ENCODE measurements around the gene SCFD2.
"Not testable (repeated sequence)": the region's sequence is repeated elsewhere in the genome, so short reads cannot be mapped to it uniquely, and the experiment has no call there.

The SCFD2 gene

DNA sequence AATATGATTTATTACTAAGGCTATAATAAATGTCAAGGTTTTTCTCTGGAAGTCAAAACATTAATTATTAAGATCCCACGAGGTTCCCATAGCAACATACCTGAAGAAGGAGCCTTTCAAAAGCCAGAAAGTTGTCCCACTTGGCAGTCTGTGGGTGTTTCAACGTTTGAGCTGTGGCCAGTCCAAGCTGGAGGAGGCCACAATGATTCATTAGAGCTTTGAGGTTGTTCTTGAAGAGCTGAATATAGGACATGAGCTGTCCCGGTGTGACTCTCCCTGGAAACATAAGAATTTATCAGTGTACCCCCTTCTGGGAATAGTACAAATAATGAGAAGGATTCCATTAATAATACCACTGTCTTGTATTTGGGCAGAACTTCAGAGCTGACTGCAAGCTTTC lies 92.1 kb downstream of the SCFD2 start:
- ChIA-PET POLR2A (ENCODE audit: low non-redundant PET) (no interaction called here), CTCF (no interaction called here)
- TF ChIP-seq, protein P1, sequence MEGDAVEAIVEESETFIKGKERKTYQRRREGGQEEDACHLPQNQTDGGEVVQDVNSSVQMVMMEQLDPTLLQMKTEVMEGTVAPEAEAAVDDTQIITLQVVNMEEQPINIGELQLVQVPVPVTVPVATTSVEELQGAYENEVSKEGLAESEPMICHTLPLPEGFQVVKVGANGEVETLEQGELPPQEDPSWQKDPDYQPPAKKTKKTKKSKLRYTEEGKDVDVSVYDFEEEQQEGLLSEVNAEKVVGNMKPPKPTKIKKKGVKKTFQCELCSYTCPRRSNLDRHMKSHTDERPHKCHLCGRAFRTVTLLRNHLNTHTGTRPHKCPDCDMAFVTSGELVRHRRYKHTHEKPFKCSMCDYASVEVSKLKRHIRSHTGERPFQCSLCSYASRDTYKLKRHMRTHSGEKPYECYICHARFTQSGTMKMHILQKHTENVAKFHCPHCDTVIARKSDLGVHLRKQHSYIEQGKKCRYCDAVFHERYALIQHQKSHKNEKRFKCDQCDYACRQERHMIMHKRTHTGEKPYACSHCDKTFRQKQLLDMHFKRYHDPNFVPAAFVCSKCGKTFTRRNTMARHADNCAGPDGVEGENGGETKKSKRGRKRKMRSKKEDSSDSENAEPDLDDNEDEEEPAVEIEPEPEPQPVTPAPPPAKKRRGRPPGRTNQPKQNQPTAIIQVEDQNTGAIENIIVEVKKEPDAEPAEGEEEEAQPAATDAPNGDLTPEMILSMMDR (conservative IDR thresholded peaks at IDR 0.05; ENCODE audit: low read depth): no peak
- no peak for DNase-seq (ENCODE audit: low spot score)
- H3K27ac ChIP-seq: no peak overlapping the region

DNA sequence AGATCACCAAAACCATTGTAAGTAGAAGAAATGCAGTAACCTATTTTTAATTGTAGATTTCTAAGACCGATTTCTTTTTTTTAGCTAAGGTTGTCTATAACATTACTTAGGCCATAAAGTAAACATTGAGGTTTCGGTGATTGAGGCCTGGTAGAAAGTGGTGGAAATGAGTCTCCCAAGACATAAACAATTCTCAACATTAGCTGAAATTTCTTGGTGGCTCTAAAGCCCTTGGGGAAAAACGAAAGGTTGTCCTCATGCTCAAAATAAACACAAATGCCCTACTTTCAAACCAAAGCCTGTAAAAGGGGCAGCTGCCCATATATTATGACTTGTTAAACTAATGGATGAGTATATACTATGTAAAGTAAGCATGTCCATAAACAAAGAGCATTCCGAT lies 98.8 kb downstream of the SCFD2 start:
- ChIA-PET POLR2A (ENCODE audit: low non-redundant PET) (no interaction called here), CTCF (no interaction called here)
- TF ChIP-seq, protein P1 (conservative IDR thresholded peaks at IDR 0.05; ENCODE audit: low read depth): no peak
- no peak for DNase-seq (ENCODE audit: low spot score)
- H3K27ac ChIP-seq: no peak overlapping the region

DNA sequence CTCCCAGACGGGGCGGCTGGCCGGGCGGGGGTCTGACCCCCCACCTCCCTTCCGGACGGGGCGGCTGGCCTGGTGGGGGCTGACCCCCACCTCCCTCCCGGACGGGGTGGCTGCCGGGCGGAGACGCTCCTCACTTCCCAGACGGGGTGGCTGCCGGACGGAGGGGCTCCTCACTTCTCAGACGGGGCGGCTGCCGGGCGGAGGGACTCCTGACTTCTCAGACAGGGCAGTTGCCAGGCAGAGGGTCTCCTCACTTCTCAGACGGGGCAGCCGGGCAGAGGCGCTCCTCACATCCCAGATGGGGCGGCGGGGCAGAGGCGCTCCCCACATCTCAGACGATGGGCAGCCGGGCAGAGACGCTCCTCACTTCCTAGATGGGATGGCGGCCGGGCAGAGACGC lies 109.9 kb downstream of the SCFD2 start:
- CTCF ChIA-PET; POLR2A ChIA-PET (ENCODE audit: low non-redundant PET); DNase-seq (ENCODE audit: low spot score); H3K27ac ChIP-seq: not testable (repeated sequence)

DNA sequence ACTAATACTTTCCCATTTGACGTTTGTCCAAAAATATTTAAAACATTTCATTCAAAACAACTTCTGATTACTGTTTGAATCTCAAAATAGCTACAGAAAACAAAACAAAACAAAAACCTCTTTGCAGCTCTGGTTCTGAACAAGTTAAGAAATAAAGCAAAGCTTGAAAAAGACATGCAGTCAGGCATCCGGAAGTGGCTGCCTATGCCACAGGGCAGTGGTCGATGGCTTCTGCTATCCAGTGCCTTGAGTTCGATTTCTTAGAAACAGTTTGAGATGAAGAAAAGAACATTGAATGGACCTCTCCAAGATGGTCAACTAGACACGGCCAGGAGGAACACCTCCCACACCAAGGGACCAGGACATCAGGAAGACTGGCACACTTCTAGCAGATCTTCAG lies 125.3 kb downstream of the SCFD2 start:
- ChIA-PET POLR2A (ENCODE audit: low non-redundant PET) (no interaction called here), CTCF (interaction anchor here (0.7 kb wide), 1 partner anchor 924 kb away, joined by 3 read pairs; no protein-coding TSS in a partner anchor)
- no peak overlapping the region for H3K27ac ChIP-seq
- TF ChIP-seq, protein P1 (conservative IDR thresholded peaks at IDR 0.05; ENCODE audit: low read depth): no peak
- no peak for DNase-seq (ENCODE audit: low spot score)

DNA sequence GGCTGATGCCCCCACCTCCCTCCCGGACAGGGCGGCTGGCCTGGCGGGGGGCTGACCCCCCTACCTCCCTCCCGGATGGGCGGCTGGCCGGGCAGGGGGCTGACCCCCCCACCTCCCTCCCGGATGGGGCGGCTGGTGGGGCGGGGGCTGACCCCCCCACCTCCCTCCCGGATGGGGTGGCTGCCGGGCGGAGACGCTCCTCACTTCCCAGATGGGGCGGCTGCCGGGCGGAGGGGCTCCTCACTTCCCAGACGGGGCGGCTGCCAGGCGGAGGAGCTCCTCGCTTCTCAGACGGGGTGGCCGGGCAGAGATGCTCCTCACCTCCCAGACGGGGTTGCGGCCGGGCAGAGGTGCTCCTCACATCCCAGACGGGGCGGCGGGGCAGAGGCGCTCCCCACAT lies 127.5 kb downstream of the SCFD2 start:
- DNase-seq (ENCODE audit: low spot score); H3K27ac ChIP-seq; POLR2A ChIA-PET (ENCODE audit: low non-redundant PET); CTCF ChIA-PET: not testable (repeated sequence)

DNA sequence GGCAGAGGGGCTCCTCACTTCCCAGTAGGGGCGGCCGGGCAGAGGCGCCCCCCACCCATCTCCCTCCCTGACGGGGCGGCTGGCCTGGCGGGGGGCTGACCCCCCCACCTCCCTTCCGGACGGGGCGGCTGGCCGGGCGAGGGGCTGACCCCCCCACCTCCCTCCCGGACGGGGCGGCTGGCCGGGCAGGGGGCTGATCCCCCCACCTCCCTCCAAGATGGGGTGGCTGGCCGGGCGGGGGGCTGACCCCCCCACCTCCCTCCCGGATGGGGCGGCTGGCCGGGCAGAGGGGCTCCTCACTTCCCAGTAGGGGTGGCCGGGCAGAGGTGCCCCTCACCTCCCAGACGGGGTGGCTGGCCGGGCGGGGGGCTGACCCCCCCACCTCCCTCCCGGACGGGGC lies 128.1 kb downstream of the SCFD2 start:
- CTCF ChIA-PET; H3K27ac ChIP-seq; DNase-seq (ENCODE audit: low spot score); POLR2A ChIA-PET (ENCODE audit: low non-redundant PET): not testable (repeated sequence)

DNA sequence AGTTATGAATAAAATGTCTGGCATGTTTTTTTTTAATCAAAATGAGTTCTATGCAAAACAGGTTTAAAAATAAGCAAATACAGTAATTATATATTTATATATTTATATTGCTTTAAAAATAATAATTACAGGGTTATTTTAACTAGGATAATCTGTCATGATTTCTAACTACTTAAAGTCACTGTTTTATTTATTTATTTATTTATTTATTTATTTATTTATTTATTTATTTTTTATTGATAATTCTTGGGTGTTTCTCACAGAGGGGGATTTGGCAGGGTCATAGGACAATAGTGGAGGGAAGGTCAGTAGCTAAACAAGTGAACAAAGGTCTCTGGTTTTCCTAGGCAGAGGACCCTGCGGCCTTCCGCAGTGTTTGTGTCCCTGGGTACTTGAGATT lies 129.2 kb downstream of the SCFD2 start:
- POLR2A ChIA-PET (ENCODE audit: low non-redundant PET); DNase-seq (ENCODE audit: low spot score); H3K27ac ChIP-seq; CTCF ChIA-PET: not testable (repeated sequence)

DNA sequence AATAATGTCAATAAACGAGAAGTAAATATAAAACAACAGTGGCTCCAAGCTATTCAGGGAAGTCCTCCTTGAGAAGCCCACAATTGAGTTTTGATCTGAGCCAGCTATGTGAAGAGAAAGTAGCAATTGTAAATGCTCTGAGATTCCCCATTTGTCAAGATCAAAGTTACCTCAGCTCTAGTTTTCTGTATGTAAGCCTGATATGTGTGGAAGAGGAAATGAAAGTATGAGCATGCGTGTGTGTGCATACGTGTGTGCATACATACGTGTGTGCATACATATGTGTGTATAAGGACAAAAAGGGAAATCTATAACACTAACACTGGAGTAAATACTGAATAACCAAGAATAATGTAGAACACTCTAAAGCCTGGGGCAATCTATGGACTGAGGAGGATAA lies 130.3 kb downstream of the SCFD2 start:
- CTCF ChIA-PET: interaction anchor here (0.7 kb wide), 1 partner anchor 67 kb away, joined by 3 read pairs; no protein-coding TSS in a partner anchor
- no peak overlapping the region for H3K27ac ChIP-seq
- TF ChIP-seq, protein P1 (conservative IDR thresholded peaks at IDR 0.05; ENCODE audit: low read depth): no peak
- POLR2A ChIA-PET (ENCODE audit: low non-redundant PET): no interaction called here
- no peak for DNase-seq (ENCODE audit: low spot score)

DNA sequence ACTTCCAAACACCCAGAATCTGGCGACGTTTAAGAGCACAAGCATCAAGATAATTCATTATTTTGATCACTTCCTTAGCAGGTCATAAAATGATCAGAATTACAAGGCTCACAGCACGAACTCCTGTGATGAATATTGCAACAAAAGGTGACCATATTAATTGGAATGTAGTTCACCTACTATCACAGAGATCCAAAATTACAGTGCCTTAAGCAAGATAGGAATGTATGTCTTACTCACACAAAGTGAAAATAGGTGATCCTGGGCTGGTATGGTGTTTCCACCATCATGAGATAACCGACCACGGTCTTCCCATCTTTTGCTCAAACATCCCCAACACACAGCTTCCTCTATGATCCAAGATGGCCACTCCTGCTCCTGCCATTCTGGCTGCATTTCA lies 131.2 kb downstream of the SCFD2 start:
- TF ChIP-seq, protein P1 (conservative IDR thresholded peaks at IDR 0.05; ENCODE audit: low read depth): no peak
- ChIA-PET POLR2A (ENCODE audit: low non-redundant PET) (no interaction called here), CTCF (interaction anchor here (0.6 kb wide), 1 partner anchor 210 kb away, joined by 3 read pairs; no protein-coding TSS in a partner anchor)
- H3K27ac ChIP-seq: no peak overlapping the region
- DNase-seq (ENCODE audit: low spot score): peak; percentile 51

Measured in RWPE1 (cell line).